HG03196 (cell line): Measurements from ENCODE around the gene PARD3.

Experiments used
- ATAC-seq: cut with Tn5 transposase; IDR thresholded peaks from one replicate; pipeline ENCODE4 v1.9.1; 2021; ENCODE audit not compliant: unreplicated experiment

The PARD3 gene

DNA sequence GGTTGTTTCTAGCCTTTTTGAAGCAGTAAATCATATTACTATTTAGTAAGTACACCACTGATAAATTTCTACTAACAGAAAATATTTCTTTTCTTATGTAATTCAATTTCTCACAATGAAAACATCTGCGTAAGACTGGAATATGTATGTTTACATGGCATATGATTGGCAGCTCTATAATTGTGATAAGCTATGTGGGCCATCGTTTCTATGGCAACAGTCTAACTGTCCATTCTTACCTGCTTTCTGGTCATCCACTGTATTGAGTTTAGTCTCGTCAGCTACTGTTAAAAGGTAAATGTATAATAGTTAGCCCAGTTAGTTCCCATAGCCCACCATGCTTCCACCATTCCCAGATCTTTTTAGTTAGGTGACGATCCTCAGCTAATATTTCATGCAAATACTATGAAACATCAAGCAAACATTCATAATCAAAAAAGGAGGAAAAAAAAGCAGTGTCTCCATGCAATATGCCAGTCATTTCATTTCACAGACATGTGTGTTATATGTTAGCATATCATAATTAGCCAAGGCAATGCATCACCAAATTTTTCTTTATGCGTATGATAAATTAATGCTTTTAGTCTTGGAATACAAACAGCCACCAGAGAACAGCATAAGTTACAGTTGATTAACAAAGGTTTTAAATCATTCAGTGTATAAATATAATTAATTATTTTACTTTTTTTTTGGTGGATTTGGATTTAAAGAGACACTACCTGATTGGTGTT lies 479.0 kb downstream of the PARD3 start:
- ATAC-seq: no peak

DNA sequence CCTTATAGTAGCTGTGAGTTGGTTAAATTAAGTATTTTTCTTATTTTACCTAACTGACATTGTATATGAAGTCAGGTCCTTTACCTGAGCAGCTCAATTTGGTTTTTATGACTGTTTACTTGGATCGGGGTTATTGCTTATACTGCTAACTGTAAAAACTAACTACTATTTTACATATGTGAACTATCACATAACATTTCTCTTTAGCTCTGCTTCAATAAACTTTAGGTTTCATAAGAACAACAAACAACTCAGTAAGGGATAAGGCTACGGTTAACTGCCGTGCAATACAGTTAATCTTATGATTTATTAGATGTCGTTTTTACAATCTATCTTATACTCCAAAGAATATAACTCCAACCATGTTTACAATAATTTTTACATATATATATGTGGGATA lies 480.2 kb downstream of the PARD3 start:
- ATAC-seq: no peak

DNA sequence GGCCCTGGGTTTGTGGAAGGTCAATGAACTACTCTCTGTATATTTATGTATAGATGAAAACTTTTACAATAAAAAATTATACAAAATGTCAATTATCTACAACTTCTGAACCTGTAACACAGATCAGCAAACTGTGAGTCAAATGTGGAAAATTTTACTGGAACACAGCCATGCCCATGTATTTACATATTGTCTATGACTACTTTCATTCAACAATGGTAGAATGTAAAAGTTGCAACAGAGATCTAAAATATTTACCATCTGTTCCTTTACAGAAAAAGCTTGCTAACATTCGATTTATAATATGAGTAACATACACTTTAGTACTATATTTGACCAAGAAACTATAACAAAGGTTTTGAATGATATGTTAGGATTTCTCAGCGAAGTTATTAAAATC lies 481.6 kb downstream of the PARD3 start:
- ATAC-seq: no peak

DNA sequence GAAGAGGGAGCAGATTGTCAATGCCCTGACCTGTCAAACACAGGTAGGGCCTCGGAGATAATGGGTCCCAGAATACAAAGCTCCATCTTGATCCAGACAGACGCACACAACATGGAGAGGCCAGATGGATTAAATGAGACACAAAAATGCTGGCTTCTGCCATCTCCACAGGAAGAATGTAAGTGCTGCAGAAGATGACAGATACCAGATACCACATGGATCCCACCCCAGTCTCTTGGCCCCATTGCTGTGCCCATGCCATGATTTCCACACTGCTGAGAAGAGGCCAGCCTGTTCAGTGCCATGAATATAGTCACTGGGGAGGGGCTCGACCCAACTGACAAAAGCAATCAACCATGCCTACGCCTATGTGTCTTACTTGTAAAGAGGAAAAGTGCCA lies 487.9 kb downstream of the PARD3 start:
- ATAC-seq: no peak

DNA sequence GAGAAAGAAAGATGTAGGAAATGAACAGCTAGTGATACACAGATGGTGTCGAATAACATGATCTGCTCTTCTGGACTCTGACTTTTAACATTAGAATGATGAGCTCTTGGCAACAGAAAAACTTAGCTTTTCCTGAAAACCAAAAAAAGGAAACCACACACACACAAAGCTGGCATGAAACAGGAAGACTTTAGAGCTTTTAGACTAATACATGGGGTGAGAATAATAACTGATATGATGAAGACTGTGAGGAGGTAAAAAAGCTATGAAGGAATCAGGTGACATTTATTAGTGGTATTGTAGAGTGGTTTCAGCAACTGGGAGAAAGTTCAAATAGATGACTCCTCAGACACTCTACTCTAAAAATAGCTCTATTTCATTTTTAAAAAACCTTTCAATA lies 491.9 kb downstream of the PARD3 start:
- ATAC-seq: no peak

DNA sequence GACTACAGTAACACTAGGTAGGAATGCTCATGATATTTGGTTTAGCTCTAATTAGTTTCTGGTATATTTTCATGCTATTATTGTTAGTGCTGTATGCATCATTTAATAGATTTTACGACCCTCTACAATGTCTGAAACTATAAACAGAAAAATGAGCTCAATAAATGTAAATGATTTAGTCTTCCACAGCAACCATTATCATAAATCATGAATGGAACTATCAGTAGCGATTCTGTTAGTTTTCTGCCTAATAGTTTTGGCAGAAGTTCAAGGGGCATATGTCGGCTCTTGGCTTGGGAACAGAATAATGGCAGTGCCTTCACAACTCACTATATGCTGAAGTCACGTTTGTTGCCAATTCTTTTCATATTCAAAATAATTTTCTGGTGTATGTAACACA lies 494.8 kb downstream of the PARD3 start:
- ATAC-seq: no peak

DNA sequence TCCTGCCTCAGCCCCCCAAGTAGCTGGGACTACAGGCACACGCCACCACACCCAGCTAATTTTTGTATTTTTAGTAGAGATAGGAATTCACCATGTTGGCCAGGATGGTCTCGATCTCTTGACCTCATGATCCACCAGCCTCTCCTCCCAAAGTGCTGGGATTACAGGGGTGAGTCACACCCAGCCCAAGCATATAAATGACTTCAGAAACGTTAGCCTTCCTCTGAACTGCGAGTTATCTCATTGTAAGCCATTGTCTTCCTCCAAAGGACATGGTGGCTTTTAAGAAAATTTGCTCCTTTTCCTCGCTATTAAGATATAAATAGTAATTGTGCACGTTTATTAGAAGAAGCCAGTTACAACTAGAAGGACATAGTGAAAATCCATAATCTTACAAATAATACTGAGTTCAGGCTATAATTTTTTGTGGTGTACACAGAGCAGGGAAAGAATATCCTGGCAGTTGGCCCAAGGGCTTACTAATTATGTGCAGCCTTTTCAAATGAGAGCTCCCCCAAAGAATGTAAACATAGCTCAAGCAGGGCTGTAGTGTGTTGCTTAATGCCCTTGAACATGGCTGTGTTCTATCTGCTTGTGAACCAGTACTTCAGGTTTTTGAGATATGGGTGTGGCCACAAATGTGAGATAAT lies 495.8 kb downstream of the PARD3 start:
- no peak for ATAC-seq

DNA sequence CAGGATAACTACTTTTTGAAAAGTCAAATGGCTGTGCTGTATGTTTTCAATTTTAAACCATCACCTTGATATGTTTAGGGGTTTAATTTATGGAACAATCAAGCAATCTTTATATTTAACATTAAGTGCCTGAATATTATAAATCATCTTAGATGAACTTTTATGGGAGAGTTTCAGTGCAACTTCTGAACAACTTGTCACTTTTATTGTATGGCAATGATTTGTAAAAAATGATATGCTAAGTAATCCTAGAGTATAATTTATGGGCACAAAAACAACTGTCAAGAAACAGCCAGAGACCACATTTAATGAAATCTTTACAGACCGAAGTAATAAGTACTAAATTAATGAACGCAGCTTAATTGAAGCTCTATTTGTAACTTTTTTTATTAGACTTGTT lies 498.9 kb downstream of the PARD3 start:
- no peak for ATAC-seq

DNA sequence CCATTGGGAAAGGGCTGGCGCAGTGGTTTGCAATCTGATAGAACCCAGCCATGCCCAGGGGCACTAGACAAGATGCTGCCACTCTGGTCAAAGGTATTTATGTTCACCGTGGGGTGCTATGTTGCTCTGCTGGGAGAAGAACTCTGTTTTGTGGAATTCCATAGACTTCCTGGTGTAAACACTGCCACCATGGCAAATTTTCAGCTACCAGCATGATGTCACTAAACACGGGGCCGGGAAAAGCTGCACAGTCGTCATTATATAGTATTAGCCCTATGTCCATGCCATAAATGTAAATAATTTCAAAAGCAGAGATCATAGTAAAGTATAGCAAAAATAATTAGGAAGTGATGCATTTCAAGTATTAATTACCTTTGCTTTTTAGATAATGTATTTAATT lies 500.6 kb downstream of the PARD3 start:
- no peak for ATAC-seq

DNA sequence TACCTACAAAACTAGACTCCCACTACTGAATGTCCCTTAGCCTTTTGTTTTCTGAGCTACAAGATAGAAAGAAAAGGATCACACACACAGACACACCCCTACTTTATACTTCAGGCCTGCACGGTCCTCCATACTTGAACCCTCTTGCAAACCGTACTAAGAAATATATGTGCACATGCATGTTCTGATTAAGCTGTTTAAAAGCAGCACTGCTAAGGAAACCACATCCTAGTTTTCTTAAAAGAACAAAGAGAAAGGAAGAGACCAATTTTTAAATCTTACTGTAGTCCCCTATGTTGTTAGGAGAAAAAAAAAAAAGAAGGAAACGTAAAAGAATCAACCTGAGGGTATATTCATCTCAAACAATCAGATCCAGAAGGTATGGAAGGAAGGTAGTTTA lies 501.2 kb downstream of the PARD3 start:
- ATAC-seq: no peak

DNA sequence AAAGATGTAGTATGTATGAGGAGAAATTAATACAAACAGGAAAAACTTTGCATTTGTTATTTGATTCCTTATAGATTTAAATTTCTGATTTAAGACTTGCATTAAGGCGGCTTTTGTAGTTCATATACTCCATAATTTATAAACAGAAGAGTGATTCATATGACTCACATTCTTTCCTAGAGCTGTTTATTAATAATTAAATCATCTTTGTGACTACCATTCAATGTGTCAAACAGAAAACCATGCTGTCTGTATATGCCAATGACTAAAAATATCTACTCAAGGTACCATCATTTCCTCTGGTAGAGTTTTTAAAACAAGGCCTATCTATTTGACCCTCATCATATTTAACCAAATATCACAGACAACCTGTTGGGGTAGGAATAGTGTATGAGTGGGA lies 501.7 kb downstream of the PARD3 start:
- no peak for ATAC-seq

DNA sequence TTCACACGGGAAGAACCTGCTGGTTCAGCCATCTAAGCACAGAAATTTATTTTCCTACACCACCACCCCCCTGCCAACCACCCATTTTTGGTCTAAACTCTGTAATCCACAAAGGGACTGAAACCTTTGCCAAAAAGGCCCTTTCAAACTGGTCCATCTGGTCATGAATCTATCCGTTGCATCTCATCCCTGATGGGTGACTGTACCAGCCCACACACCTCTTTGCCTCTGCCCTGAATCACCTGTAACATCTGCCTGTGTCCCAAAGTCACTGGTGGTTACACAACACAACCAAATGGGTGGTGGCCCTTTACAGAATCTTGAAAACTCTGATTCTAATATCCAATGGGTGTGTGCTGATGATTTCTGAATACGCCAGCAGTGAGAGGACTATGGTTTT lies 503.4 kb downstream of the PARD3 start:
- no peak for ATAC-seq

DNA sequence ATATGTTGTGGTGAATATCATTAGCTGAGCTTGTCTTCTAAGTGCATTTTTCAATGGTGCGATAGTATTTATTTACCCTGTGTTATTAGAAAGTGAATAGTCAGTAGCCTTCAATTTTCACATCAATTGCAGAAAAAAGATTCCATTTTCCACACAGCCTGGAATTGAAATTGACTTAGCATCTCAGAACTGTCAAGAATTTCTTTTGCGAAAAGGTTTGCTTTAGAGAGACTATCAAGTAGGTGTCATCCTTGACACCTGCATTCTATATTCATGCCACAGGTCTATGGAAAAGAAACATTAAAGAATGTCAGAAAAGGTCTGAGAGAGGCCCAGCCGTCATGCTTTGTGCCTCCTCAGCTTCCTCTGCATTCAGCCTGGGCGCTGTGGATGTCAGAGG lies 504.9 kb downstream of the PARD3 start:
- no peak for ATAC-seq

DNA sequence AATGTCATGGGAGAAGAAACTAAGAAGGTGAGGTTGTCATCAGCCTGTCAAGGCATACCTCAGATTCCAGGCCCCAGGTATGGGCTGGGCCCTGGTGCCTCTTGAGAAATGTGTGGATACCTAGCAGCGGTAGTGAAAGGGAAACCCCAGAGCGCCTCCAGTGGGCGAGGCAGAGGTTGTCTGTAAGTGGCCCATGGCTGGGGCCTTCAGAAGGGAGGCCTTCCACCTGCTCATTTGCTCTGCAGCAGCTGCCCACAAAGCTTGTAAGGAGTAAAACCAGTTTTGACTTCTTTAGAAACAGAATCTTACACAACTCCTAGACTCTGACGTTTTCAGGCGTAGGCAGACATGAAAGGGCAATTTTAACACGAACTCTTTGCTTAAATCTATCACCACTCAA lies 509.9 kb downstream of the PARD3 start:
- ATAC-seq: no peak

DNA sequence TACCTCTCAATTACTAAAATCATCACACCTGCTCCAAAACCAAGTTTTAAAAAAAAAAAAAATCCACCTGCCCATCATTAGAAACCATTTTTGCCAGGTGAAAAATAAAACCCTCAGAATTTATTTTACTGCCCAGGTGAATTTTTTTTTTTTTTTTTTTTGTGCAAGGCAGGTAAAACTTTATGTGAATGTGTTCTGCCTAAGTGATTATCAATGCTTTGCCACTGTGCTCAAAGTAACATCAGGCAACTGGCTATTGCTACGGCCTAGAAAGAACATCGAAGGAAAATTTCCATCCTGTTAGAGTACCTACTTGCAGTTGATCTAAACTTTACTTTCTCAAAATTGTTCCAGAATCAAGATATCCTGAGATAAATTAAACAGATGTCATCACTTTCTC lies 512.1 kb downstream of the PARD3 start:
- ATAC-seq: no peak

DNA sequence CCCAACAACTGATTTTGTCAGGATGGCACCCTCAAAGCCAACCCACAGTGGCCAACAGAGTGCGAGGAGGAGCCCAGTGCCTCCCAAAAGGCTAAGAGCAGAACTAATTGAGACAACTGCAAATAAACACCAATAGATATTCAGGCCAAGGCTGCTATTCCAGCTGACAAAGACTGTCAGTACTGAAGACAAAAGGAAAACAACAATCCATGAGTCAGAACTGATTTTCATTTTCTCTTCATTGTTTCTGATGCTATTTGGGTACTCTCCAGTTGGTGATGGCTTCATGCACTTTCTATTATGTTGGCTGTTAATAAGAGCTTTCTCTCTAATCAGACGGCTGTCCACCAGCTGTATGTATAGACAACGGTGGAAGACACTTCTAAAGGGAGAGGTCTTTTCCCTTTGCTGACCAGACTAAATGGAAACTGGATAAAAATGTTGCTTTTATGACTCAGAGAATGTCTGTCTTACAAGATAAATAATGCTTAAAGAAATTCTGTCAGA lies 515.9 kb downstream of the PARD3 start:
- ATAC-seq: no peak

DNA sequence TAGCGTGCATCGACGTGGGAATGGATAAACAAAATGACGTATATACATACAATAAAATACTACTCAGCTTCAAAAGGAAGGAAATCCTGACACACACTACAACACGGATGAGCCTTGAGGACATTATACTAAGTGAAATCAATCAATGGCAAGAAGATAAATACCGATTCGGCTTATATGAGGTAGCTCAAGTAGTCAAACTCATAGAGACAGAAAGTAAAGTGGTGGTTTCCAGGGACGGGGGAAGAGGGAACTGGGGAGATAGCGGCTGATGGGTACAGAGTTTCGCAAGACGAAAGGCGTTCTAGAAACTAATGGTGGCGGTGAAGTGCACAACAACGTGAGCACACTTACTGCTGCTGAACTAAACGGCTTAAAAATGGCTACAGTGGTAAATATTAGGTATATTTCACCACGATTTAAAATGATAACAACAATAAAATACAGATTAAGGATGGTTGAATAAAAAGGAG lies 516.7 kb downstream of the PARD3 start:
- ATAC-seq: no peak

DNA sequence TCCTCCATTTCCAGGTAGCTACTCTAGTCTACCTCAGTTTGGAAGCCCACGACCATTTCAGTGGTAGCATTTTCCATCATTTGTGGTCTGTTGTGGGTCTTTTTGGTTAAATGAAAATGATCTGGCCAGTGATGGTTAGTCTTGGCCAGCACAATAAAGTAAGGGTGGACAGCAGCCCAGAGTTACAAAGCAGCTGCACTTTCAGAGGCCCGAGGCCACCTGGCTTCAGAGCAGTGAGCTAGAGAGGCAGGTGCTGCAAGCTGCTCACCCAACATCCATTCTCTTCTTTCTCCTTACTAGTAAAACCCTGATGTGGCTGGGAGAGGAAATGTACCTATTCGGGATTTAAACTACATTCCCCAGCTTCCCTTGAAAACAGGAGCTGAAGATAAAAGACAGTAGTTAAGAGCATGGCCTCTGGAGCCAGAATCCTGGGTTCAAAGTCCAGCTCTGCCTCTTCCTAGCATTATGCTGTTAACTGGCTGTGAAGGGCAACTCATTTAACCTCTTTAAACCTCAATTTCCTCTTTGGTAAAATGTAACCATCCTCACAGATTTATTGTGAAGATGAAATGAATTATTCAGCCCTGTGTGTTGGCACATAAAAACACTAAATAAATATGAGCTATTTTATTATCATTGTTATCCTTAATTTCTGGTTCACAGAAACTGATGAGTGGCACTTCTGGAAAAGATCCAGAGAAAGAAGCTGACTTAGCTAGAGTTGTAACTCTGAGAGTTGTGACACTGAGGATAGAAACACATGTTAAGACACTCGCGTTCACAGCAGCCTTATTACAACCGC lies 517.4 kb downstream of the PARD3 start:
- no peak for ATAC-seq

DNA sequence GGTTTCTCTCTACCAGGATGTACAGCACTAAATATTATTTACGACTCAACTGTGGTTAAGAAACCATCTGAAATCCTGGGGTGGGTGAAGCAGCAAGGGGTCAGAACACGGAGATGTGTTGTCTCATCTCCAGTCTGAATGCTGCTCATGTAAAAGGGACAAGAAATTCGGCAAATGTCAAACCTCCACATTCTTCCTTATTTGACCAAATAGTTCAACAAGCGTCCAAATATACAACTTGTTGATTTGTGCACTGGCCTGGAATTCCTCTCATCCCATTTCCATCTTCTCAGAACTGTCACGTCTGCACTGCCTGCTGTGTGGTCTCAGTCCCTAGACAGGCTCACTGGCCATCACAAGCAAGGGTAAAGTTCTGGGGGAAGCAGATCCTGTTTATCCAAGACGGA lies 520.0 kb downstream of the PARD3 start:
- ATAC-seq: no peak

DNA sequence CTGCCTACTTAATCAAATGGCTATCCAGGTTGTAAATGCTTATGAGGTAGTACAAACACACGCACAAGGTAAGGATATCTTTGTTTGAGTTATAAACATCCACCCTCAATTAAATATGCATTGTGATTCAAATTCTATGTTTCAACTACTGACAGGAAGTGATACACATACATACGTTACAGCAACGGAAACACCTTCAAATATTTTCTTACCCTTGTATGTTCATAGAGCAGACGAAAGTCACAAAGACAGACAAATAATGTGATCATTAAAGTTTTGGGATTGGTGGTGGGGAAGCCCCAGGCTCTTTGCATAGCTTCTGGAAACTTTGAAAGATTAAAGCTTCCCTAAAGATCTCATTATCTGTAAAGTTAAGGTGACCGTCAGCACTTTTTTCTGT lies 521.0 kb downstream of the PARD3 start:
- no peak for ATAC-seq

DNA sequence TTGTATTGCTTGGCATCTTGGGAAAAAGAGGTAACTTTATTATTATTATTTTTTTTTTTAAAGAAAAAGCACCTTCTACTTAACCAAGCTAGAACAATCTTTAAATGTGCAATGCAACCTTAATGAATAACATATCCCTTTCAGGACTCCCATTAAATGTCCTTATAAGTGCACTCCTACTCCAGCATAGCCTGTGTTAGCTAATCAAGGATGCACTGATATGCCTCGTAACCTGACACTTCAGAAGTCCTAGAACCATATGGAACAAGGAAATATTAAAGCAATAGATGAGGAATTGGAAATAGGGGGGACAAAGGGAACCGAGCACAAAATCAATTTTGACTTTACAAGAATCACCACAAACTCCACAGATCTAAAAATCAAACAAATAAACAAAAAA lies 522.4 kb downstream of the PARD3 start:
- ATAC-seq: no peak

DNA sequence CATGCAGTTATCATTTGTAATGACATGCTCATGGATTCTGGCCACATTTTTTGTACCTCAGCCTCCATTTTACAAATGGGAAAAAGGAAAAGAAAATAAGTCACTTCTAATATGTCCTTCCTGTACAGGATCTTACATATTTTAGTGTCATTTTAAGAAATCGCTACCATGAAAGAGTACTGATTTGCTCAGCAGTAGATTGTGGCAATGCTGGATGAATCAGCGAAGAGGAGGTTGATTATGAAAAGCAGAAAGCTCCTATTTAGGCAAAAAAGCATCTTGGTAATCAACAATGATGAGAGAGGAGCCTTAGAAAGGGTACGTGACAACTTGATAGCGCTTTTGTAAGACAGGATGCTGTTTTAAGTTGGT lies 522.9 kb downstream of the PARD3 start:
- ATAC-seq: no peak
